ENCODE data around the gene SRPK2.
"Not testable (repeated sequence)": the region's sequence is repeated elsewhere in the genome, so short reads cannot be mapped to it uniquely, and the experiment has no call there.

Gene SRPK2

GRCh38 chr7:105327201-105327600, 61.5 kb downstream of the SRPK2 start:
- TF ChIP-seq, protein P1, sequence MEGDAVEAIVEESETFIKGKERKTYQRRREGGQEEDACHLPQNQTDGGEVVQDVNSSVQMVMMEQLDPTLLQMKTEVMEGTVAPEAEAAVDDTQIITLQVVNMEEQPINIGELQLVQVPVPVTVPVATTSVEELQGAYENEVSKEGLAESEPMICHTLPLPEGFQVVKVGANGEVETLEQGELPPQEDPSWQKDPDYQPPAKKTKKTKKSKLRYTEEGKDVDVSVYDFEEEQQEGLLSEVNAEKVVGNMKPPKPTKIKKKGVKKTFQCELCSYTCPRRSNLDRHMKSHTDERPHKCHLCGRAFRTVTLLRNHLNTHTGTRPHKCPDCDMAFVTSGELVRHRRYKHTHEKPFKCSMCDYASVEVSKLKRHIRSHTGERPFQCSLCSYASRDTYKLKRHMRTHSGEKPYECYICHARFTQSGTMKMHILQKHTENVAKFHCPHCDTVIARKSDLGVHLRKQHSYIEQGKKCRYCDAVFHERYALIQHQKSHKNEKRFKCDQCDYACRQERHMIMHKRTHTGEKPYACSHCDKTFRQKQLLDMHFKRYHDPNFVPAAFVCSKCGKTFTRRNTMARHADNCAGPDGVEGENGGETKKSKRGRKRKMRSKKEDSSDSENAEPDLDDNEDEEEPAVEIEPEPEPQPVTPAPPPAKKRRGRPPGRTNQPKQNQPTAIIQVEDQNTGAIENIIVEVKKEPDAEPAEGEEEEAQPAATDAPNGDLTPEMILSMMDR (IDR thresholded peaks at IDR 0.05), result no peak
- H3K27ac ChIP-seq, result no peak overlapping the region
- DNase-seq (ENCODE audit: low spot score), result no peak
- no peak overlapping the region for H3K4me3 ChIP-seq

- no peak for DNase-seq (ENCODE audit: low spot score)
- no peak overlapping the region for H3K27ac ChIP-seq
- TF ChIP-seq, protein P1 (IDR thresholded peaks at IDR 0.05), result no peak
- no peak overlapping the region for H3K4me3 ChIP-seq
Measured at GRCh38 chr7:105325216-105325904, 63.4 kb downstream of the SRPK2 start.

DNA sequence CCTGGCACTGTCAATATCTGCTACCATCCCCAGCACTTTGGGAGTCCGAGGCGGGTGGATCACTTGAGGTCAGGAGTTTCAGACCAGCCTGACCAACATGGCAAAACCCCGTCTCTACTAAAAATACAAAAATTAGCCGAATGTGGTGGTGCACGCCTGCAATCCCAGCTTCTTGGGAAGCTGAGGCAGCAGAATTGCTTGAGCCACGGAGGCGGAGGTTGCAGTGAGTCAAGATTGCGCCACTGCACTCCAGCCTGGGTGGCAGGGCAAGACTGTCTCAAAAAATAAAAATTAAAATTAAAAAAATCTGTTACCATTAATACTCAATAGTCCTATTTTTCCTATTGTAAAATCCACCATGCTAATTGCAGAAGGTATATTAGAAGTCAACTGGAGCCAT, 64.1 kb downstream of the SRPK2 start:
- H3K4me3 ChIP-seq; DNase-seq (ENCODE audit: low spot score); H3K27ac ChIP-seq: not testable (repeated sequence)

DNA sequence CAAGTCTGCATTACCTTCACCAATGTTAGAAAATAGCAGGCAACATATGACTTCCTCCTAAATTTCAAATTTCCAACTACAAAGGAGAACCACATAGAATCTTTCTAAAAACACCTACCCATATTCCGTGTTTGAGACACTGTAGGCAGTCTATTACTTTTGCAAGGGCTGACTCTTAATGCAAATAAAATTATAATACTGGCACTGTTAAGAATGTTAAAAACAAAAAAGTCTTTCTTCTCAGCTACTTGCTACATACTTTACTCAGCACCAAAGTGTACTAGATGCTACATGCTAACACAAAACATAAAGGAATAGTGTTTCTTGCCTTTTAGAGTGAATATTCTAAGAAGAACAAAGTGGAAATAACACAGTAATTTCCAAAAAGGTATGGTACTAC, 65.4 kb downstream of the SRPK2 start:
- H3K27ac ChIP-seq, result no peak overlapping the region
- no peak for DNase-seq (ENCODE audit: low spot score)
- H3K4me3 ChIP-seq, result no peak overlapping the region
- TF ChIP-seq, protein P1 (IDR thresholded peaks at IDR 0.05), result no peak

DNA sequence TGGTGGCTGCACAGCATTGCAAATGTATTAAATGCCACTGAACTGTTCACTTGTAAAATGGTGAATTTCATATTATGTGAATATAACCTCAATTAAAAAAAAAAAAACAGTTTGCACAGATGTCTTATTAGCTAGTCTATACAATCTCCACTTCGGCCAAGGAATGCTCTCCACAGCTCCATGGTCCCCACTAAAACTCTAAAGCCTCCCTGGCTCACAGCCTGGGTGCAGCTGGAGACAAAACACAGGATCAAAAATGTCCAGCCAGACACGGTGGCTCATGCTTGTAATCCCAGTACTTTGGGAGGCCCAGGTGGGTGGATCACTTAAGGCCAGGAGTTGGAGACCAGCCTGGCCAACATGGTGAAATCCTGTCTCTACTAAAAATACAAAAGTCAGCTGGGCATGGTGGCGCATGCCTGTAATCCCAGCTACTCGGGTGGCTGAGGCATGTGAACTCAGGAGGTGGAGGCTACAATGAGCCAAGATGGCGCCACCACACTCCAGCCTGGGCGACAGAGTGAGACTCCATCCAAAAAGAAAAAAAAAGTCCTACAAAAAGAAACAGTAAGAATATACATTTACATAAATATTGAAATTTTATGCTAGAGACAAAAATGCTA, 66.0 kb downstream of the SRPK2 start:
- TF ChIP-seq, protein P1 (IDR thresholded peaks at IDR 0.05), result no peak
- H3K27ac ChIP-seq, result no peak overlapping the region
- no peak overlapping the region for H3K4me3 ChIP-seq
- no peak for DNase-seq (ENCODE audit: low spot score)

- DNase-seq (ENCODE audit: low spot score), result no peak
- no peak overlapping the region for H3K4me3 ChIP-seq
- TF ChIP-seq, protein P1 (IDR thresholded peaks at IDR 0.05), result no peak
- no peak overlapping the region for H3K27ac ChIP-seq
Measured at GRCh38 chr7:105321754-105322455, 66.8 kb downstream of the SRPK2 start.

DNA sequence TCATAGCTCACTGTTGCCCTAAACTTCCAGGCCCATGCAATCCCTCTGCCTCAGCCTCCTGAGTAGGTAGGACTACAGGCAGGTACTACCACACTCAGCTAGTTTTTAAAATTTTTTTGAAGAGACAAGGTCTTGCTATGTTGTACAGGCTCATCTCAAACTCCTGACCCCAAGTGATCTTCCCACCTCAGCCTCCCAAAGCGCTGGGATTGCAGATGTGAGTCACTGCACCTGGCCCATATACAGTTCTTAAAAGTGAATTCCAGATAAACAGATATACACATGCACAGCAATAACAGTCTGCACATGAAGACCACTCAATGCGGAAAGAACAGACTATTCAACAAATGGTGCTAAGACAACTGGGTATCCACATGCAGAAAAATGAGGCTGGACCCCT, 67.8 kb downstream of the SRPK2 start:
- Histone ChIP-seq H3K4me3 (no peak overlapping the region), H3K27ac (no peak overlapping the region)
- DNase-seq (ENCODE audit: low spot score), result no peak
- TF ChIP-seq, protein P1 (IDR thresholded peaks at IDR 0.05), result no peak

Measured in coronary artery (tissue), 2 donors.